HuH-7 (cell line): ENCODE measurements around the gene CENPP.

ENCODE experiments used
- DNase-seq: peaks from one replicate; pipeline ENCODE4 v3.0.0; 2011; ENCODE audit warnings: low spot score

Gene CENPP

GRCh38 chr9:92325269-92325990 lies at the start of gene CENPP, which contains the start of gene NOL8:
CENPP (plus strand) TSS chr9:92325953.
NOL8 (minus strand) TSS chr9:92325350; CDS start chr9:92324161, 1,189 bp downstream.
- DNase-seq, result peak; percentile 77

- DNase-seq, result no peak
Measured at GRCh38 chr9:92276331-92277032, 49.3 kb upstream of the CENPP start.

GRCh38 chr9:92278110-92278509 lies 47.6 kb upstream of the CENPP start:
- no peak for DNase-seq

GRCh38 chr9:92279302-92279701 lies 46.5 kb upstream of the CENPP start:
- DNase-seq, result no peak

GRCh38 chr9:92289708-92290390 lies 35.9 kb upstream of the CENPP start:
- DNase-seq, result no peak

- DNase-seq, result no peak
Measured at GRCh38 chr9:92290785-92291429, 34.8 kb upstream of the CENPP start.

- DNase-seq, result no peak
Measured at GRCh38 chr9:92291577-92291976, 34.2 kb upstream of the CENPP start.

GRCh38 chr9:92292338-92293074 lies 33.2 kb upstream of the CENPP start:
- no peak for DNase-seq

- DNase-seq, result no peak
Measured at GRCh38 chr9:92293075-92293354, 32.7 kb upstream of the CENPP start.

- peak; percentile 96 for DNase-seq
Measured at GRCh38 chr9:92293452-92294296, 32.1 kb upstream of the CENPP start, which contains the start of gene IARS1. IARS1 (minus strand) TSS chr9:92293697; CDS start chr9:92289419, 4,278 bp downstream.

GRCh38 chr9:92294297-92294676 lies 31.5 kb upstream of the CENPP start:
- DNase-seq, result no peak

GRCh38 chr9:92295240-92295790 lies 30.4 kb upstream of the CENPP start:
- DNase-seq, result no peak

GRCh38 chr9:92295827-92296258 lies 29.9 kb upstream of the CENPP start:
- DNase-seq, result no peak

- DNase-seq, result no peak
Measured at GRCh38 chr9:92297611-92298010, 28.1 kb upstream of the CENPP start.

- DNase-seq, result no peak
Measured at GRCh38 chr9:92298036-92298435, 27.7 kb upstream of the CENPP start.

- no peak for DNase-seq
Measured at GRCh38 chr9:92299116-92299515, 26.6 kb upstream of the CENPP start.

GRCh38 chr9:92300936-92301335 lies 24.8 kb upstream of the CENPP start:
- no peak for DNase-seq

- no peak for DNase-seq
Measured at GRCh38 chr9:92308893-92309292, 16.9 kb upstream of the CENPP start.

GRCh38 chr9:92310562-92310961 lies 15.2 kb upstream of the CENPP start:
- DNase-seq, result no peak

GRCh38 chr9:92312887-92313623 lies 12.7 kb upstream of the CENPP start:
- DNase-seq, result no peak
